ENCODE results near the gene ADAM10.

Gene ADAM10

GRCh38 chr15:58717357-58717756, 32.1 kb downstream of the ADAM10 start:
- no peak for DNase-seq (ENCODE audit: low read depth in 2 of 2)

- DNase-seq (ENCODE audit: low read depth in 2 of 2), result no peak
Observed at GRCh38 chr15:58716027-58716426, 33.5 kb downstream of the ADAM10 start.

DNA sequence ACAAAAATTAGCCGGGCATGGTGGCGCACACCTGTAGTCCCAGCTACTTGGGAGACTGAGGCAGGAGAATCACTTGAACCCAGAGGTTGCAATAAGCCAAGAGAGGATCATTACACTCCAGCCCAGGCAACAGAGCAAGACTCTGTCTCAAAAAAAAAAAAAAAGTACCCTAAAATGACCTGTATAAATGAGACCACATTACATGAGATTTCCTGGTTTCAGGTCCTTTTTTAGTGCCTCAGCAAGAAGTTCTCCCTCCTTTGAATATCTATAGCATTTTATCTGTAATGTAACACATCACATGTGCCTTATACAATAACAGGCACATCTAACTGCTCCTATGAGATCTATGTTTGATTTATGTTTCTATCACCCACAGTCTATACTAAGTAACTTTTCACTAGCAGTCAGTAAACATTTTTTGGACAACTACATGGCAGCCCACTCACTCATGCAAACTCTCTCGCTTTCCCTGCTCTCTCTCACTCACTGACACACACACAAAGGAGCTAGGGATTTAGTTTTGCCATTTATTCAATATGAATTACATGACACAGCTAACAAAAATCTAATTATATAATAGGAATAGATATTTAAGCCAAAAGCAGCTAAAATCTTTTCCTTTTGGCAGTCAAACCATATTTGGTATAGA, 34.1 kb downstream of the ADAM10 start:
- no peak for DNase-seq (ENCODE audit: low read depth in 2 of 2)

GRCh38 chr15:58710701-58711100, 38.8 kb downstream of the ADAM10 start:
- no peak for DNase-seq (ENCODE audit: low read depth in 2 of 2)

DNA sequence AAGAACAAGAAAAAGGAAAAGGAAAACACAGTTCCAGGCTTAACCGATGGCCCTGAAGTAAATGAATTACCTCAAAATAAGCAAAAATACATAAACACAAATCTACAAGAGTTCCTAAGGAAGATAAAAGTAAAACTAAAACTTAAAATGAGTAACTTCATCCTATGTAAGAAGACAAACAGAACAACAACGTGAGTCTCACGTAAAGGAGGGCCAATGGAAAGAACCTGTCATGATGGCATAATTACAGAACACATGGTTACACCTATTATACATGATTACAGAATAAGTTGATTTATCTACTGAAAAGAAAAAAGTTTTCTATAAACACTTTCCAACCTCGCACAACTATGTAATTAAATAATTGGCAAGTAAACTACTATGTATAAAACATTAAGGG, 42.1 kb downstream of the ADAM10 start:
- no peak for DNase-seq (ENCODE audit: low read depth in 2 of 2)

- no peak for DNase-seq (ENCODE audit: low read depth in 2 of 2)
Observed at GRCh38 chr15:58705105-58705504, 44.4 kb downstream of the ADAM10 start.

DNA sequence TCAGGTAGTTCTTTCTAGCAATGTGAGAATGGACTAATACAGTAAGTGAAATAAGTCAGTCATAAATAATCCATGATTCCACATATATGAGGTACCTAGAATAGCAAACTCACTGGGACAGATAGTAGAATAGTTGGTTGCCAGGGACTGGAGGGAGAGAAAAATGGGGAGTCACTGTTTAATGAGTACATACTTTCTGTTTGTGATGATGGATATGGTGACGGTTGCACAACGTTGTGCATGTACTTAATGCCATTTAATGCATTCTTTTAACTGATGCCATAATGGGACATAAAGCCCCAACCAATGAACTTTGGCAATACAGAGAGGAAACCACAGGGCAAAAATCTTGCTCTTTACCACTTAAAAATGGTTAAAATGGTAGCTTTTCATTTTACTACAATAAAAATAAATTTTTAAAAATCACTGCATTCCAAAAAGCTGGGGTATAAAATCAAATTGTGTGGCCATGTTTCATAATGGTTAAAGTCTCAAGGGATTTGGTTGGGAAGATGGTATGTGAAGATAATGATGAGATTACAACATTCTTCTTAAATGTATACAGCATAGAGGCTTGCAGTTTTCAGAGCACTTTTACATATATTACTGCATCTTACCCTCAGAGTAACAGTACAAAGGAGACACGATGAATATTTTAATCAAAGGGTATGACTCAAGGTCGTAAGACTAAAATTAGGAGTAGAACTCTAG, 45.2 kb downstream of the ADAM10 start:
- DNase-seq (ENCODE audit: low read depth in 2 of 2), result no peak

- DNase-seq (ENCODE audit: low read depth in 2 of 2), result no peak
Observed at GRCh38 chr15:58703610-58704009, 45.9 kb downstream of the ADAM10 start.

DNA sequence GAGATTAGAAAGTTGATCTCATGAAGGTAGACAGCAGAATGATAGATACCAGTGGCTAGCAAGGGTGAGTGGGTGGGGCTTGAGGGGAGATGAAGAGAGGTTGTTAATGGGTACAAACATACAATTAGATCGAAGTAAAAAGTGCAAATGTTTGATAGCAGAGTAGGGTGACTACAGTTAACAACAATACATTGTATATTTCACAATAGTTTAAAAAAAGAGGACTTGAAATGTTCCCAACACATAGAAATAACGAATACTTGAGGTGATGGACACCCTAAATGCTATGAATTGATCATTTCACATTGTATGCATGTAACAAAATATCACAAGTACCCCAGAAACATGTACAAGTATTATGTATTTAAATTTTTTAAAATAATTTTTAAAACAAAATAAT, 47.3 kb downstream of the ADAM10 start:
- no peak for DNase-seq (ENCODE audit: low read depth in 2 of 2)

GRCh38 chr15:58701376-58701775, 48.1 kb downstream of the ADAM10 start:
- DNase-seq (ENCODE audit: low read depth in 2 of 2), result no peak

DNA sequence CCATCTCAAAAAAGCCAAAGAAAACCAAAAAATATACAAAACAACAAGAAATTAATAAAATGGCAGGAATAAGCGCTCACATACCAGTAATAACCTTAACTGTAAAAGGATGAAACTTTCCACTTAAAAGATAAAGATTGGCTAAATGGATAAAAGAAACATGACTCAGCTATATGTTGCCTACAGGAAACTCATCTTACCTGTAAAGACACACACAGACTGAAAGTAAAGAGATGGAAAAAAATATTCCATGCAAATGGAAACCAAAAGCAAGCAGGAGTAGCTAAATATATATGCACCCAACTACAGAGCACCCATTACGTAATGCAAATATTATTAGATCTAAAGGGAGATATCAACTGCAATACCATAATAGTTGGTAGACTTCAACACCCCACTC, 49.7 kb downstream of the ADAM10 start:
- no peak for DNase-seq (ENCODE audit: low read depth in 2 of 2)

DNA sequence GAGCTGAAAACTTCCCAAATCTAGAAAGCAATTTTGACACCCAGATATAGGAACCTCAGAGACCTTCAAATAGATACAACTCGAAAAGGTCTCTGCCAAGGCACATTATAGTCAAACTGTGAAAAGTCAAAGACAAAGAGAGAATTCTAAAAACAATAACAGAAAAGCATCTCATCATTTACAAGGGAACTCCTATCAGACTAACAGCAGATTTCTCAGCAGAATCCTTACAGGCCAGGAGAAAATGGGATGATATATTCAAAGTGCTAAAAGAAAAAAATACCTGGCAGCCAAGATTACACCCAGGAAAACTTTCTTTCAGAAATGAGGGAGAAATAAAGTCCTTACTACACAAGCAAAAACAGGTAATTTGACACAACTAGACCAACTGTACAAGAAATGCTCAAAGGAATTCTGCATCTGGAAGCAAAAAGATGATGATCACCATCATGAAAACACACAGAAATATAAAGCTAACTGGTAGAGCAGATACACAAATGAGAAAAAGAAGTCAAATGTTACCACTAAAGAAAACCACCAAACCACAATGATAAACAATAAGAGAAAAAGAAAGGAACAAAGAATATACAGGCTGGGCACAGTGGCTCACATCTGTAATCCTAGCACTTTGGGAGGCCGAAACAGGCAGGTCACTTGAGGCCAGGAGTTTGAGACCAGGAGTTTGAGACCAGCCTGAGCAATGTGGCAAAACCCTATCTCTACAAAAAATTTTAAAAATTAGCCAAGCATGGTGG, 50.4 kb downstream of the ADAM10 start:
- DNase-seq (ENCODE audit: low read depth in 2 of 2), result no peak

GRCh38 chr15:58697220-58697619, 52.3 kb downstream of the ADAM10 start:
- no peak for DNase-seq (ENCODE audit: low read depth in 2 of 2)

DNA sequence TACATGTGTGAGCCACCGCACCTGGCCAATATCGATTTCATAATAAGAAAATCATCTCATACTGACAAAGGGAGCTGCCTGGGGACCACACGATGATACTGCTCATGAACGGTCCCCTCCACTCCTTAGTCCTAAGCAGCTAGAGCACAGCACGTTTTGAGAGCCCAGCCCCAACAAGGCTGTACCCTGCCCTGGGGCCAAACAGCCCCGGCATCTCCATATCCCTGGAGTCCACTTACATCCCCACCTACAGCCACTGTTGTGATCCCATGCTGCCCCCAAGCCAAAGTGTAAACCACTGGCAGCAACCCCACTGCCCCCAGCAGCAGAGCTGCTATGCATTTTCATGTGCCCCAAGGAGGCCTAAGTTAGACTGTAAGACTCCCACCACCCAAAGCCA, 52.8 kb downstream of the ADAM10 start:
- no peak for DNase-seq (ENCODE audit: low read depth in 2 of 2)

DNA sequence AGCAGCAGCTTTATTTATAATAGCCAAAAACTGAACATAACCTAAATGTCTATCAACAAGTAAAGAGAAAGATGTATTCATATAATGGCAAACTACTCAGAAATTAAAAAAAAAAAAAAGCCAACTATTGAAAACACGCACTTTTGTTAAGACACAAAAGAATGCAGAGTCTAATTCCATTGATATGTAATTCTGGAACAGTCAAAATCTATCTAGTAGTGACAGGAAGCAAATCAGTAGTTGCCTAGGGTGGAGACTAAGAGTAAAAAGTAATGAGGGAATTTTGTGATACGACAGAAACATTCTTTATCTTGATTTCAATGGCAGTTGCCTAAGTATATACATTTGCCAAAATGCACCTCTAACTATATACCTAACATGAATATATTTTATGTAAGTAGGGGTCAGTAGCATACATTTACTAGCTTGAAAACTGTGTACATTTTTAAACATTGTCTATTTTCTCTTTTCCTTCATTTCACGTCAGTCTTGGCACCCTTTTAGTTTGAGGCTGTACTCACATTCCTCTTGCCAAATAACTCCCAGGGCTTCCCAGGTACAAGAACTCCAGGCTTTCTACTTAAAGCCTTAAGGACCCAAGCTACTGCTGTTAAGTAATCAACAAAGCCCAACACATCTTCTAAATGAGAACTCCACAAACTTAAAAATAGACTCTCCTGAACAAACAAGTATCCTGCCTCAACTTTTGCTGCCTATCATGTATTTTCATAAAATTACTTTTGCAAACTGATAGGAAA, 54.7 kb downstream of the ADAM10 start:
- no peak for DNase-seq (ENCODE audit: low read depth in 2 of 2)

DNA sequence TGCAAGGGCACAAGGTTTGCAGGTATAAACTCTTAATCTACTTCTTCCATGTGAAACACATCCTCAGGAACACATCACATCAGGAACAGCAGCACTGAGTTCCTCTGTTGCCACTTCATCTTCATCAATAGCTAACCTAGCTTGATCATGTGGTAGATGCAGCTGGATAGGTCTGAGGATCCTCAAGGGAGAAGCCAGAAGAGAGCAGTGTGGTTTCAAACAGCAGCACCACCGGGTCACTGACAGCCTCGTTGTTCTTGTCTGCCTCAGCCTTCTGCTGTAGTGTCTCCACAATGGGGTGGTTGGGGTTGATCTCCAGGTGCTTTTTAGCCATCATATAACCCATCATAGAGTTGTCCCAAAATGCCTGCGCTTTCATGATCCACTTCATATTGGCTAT, 58.8 kb downstream of the ADAM10 start:
- DNase-seq (ENCODE audit: low read depth in 2 of 2), result no peak

DNA sequence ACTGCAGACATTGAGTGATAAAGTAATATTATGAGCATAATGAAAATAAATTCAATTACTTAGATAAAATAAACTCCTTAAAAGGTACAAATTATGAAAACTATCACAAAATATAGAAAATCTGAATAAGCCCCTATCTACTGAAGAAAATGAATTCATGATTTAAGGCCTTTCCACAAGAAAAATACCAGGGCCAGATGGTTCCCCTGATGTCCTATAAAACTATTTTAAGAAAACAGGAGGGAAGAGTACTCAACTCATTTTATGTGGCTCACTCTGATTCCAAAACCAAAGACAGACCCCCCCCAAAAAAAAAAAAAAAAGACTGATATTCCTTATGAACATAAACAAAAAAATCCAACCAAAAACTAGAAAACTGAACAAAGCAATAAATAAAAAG, 59.9 kb downstream of the ADAM10 start:
- DNase-seq (ENCODE audit: low read depth in 2 of 2), result no peak

- no peak for DNase-seq (ENCODE audit: low read depth in 2 of 2)
Observed at GRCh38 chr15:58686286-58686685, 63.2 kb downstream of the ADAM10 start.

DNA sequence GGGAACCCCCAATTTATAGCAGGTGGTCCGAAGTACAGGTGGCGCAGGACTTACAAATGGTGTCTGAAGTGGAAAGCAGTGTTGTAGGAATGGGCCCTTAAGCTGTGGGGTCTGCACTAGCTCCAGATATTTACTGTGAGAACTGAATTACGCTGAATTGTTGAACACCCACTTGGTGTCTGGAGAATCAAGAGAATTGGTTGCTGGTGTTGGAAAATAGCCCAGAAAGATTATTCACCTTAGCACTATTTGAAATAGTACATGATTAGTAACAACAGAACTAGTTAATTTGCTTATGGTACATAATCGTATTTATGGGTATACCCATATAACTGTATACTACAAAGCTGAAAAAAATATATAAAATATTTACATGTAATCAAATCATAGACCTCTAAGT, 64.8 kb downstream of the ADAM10 start:
- no peak for DNase-seq (ENCODE audit: low read depth in 2 of 2)

DNA sequence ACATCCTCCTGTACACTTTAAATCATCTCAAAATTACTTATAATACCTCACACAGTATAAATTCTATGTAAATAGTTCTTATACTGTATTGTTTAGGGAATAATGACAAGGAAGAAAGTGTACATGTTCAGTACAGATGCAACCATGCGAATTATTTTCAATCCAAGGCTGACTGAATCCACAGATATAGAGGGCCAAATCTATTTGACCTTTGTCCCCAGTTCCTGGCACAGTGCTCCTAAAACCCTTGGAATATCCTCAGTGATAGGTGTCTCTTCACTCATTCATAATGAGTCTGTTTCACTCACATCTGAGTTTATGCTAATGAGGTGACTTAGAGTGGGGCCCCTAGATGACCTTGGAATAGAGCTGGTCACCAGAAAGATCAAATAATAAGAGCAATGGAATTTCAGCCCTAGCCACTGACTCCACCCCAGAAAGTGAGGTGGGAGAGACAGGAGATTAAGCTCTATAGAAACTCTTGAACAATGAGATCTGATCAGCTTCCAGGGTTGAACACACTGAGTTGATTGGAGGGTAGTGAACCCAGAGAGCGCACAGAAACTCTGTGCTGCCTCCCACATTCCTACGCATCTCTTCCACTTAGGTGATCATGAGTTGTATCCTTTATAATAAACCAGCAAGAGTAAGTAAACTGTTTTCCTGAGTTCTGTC, 65.3 kb downstream of the ADAM10 start:
- DNase-seq (ENCODE audit: low read depth in 2 of 2), result no peak

GRCh38 chr15:58682234-58682633, 67.3 kb downstream of the ADAM10 start:
- no peak for DNase-seq (ENCODE audit: low read depth in 2 of 2)

- DNase-seq (ENCODE audit: low read depth in 2 of 2), result no peak
Observed at GRCh38 chr15:58678683-58679082, 70.8 kb downstream of the ADAM10 start.

Data from stimulated activated CD8-positive, alpha-beta memory T cell treated with anti-CD3 and anti-CD28 coated beads, Interleukin-2, amount 100 ng/mL, for 48 hours (primary cell).